ENCODE results near the gene PSME3IP1.

The PSME3IP1 gene

DNA sequence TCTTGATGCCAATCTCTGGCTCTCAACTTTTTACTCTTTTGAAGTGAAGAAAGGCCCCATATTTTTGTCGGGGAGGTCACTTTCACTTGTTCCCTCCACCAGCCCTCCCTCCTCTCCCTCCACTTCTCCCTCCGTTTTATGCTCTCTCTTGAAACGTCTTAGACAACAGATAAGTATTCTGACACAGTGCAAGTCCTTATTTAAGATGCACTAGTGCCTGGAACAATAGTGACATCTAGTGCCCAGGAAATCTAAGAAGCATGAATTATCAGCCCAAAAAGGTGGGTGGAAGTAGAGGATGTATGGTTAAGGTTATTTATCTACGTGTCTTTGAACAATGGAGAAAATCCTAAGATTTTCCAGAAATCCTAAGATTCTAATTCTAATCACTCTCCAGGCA is 17.9 kb downstream of the PSME3IP1 start:
- TF ChIP-seq MYC (IDR thresholded peaks at IDR 0.05; ENCODE audit: low read depth, low read length) (0 out of 2 replicates have a peak, but pooled peaks have one; percentile 25), POLR2A (IDR thresholded peaks at IDR 0.05; ENCODE audit: extremely low read depth, insufficient read length) (no peak)
- TF ChIP-seq, protein P1, sequence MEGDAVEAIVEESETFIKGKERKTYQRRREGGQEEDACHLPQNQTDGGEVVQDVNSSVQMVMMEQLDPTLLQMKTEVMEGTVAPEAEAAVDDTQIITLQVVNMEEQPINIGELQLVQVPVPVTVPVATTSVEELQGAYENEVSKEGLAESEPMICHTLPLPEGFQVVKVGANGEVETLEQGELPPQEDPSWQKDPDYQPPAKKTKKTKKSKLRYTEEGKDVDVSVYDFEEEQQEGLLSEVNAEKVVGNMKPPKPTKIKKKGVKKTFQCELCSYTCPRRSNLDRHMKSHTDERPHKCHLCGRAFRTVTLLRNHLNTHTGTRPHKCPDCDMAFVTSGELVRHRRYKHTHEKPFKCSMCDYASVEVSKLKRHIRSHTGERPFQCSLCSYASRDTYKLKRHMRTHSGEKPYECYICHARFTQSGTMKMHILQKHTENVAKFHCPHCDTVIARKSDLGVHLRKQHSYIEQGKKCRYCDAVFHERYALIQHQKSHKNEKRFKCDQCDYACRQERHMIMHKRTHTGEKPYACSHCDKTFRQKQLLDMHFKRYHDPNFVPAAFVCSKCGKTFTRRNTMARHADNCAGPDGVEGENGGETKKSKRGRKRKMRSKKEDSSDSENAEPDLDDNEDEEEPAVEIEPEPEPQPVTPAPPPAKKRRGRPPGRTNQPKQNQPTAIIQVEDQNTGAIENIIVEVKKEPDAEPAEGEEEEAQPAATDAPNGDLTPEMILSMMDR (IDR thresholded peaks at IDR 0.05; ENCODE audit: low read depth, low read length), result peak; percentile 71
- TF ChIP-seq, protein P2, sequence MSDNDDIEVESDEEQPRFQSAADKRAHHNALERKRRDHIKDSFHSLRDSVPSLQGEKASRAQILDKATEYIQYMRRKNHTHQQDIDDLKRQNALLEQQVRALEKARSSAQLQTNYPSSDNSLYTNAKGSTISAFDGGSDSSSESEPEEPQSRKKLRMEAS (IDR thresholded peaks at IDR 0.05; ENCODE audit: low read depth, low read length), result peak; percentile 57
- H3K4me3 ChIP-seq (ENCODE audit: low read depth, low read length), result no peak overlapping the region
- peak; percentile 89 for DNase-seq (ENCODE audit: low read depth)

DNA sequence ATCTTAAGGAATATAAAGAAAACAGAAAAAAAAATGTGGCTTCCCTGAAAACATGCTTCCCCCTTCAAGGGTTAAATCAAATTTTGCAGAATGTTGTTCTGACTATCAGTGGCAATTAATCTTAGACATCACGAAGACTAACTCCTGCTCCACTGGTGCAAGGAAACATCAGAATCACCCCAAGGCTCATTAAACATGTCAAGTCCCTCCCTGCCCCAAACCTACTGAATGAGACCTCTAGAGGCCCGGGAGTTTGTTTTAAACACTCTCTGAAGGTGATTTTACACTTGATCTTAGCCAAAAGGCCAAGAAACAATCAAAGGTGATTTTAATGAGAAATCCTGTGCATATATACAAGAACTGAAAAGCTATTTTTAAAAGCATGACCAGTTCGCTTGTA is 18.3 kb downstream of the PSME3IP1 start:
- TF ChIP-seq, protein P1 (IDR thresholded peaks at IDR 0.05; ENCODE audit: low read depth, low read length), result no peak
- TF ChIP-seq, protein P2 (IDR thresholded peaks at IDR 0.05; ENCODE audit: low read depth, low read length), result no peak
- TF ChIP-seq POLR2A (IDR thresholded peaks at IDR 0.05; ENCODE audit: extremely low read depth, insufficient read length) (no peak), MYC (IDR thresholded peaks at IDR 0.05; ENCODE audit: low read depth, low read length) (no peak)
- no peak overlapping the region for H3K4me3 ChIP-seq (ENCODE audit: low read depth, low read length)

DNA sequence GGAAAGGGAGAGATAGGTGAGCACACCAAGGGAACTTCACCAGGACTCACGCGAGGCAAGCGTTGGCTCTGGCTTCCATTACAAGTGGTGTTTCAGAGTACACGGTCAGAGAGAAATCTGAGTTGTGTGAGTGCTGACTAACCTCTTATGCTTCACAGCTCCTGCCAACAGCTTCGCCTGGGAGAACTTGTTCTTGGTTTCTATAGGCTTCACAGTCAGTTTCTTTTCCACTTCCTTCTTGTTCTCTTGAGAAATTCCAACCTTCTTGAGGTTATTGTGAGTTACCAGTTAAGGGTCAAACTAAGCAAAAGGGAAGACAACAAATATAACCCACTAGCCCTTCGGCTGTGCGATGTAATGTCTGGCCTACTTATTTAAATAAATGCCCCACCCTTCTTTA is 18.9 kb downstream of the PSME3IP1 start:
- DNase-seq (ENCODE audit: low read depth), result no peak
- TF ChIP-seq, protein P2 (IDR thresholded peaks at IDR 0.05; ENCODE audit: low read depth, low read length), result no peak
- TF ChIP-seq POLR2A (IDR thresholded peaks at IDR 0.05; ENCODE audit: extremely low read depth, insufficient read length) (no peak), MYC (IDR thresholded peaks at IDR 0.05; ENCODE audit: low read depth, low read length) (no peak)
- TF ChIP-seq, protein P1 (IDR thresholded peaks at IDR 0.05; ENCODE audit: low read depth, low read length), result no peak
- no peak overlapping the region for H3K4me3 ChIP-seq (ENCODE audit: low read depth, low read length)

More for the DNA sequence above, 18.3 kb downstream of the PSME3IP1 start:
- DNase-seq (ENCODE audit: low read depth), result no peak

DNA sequence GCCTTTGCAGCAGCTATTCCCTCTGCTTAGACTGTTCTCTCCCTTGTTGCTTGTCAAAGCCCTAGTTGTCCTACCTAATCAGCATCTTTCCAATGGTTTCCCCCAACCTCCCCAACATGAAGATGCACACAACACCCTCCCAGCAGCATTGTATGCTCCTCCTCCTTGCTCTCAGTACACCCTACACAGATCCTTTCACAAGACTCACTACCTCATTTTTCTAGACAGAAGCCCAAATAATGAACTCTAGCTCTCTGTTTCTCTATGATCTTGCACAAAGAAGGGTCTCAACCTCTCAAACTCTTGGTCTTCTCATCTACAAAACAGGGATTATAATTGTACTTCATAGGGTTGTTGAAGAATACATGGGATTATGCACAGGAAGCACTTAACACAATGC is 19.4 kb downstream of the PSME3IP1 start:
- no peak for DNase-seq (ENCODE audit: low read depth)
- TF ChIP-seq, protein P1 (IDR thresholded peaks at IDR 0.05; ENCODE audit: low read depth, low read length), result no peak
- TF ChIP-seq MYC (IDR thresholded peaks at IDR 0.05; ENCODE audit: low read depth, low read length) (no peak), POLR2A (IDR thresholded peaks at IDR 0.05; ENCODE audit: extremely low read depth, insufficient read length) (no peak)
- TF ChIP-seq, protein P2 (IDR thresholded peaks at IDR 0.05; ENCODE audit: low read depth, low read length), result no peak
- H3K4me3 ChIP-seq (ENCODE audit: low read depth, low read length), result no peak overlapping the region

DNA sequence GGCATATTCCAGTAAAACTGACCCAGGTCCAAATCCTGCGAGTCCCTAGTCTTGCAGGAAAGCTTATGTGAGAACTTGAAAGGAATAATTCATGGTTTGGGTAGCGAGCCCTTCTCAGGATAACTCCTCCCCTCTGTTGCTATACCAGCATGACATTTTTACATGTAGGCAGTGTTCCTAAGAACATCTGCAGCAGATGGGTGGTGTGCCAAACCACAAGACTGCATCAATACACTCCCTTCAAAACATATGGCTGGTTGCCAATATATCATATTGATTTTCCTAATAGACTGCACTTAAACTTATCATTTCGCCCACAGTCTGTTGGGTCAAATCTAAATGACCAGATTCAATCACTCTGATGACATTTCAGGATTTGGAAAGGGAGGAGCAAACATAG is 19.9 kb downstream of the PSME3IP1 start:
- no peak for DNase-seq (ENCODE audit: low read depth)
- TF ChIP-seq, protein P2 (IDR thresholded peaks at IDR 0.05; ENCODE audit: low read depth, low read length), result no peak
- no peak overlapping the region for H3K4me3 ChIP-seq (ENCODE audit: low read depth, low read length)

DNA sequence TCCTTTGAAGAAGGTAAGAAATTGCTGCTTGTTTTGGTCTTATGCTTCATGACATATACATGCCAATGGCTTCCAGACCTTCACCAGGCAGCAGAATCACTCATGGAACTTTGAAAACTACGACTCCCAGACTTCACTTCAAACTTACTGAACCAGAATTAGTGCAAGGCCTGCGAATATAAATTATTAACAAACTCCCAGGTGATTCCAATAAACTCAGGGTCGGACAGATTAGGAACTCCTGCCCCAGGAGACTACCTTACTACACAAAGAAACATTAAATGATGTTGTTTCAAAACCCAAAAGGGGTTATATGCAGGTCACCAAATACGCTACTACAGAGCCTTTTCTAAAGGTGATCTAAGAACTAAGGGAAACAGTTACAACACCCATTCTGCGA is 20.4 kb downstream of the PSME3IP1 start:
- no peak for DNase-seq (ENCODE audit: low read depth)
- H3K4me3 ChIP-seq (ENCODE audit: low read depth, low read length), result no peak overlapping the region
- TF ChIP-seq MYC (IDR thresholded peaks at IDR 0.05; ENCODE audit: low read depth, low read length), result no peak
- TF ChIP-seq, protein P2 (IDR thresholded peaks at IDR 0.05; ENCODE audit: low read depth, low read length), result no peak
- TF ChIP-seq, protein P1 (IDR thresholded peaks at IDR 0.05; ENCODE audit: low read depth, low read length), result no peak
- TF ChIP-seq POLR2A (IDR thresholded peaks at IDR 0.05; ENCODE audit: extremely low read depth, insufficient read length), result no peak

All from NB4 (cell line).